Measurements from ENCODE around the gene TMEM143. TPM values are rescaled to one million over a fixed set of nuclear protein-coding genes. Genes with fewer than 3 reads are reported as not detected.

TMEM143 gene
- total RNA-seq, 2 donors from 2014 or later: 6.3 to 18.4 TPM

- ATAC-seq (ENCODE audit: insufficient number of reproducible peaks, low FRiP score, low read depth): no peak
- H3K9me3 ChIP-seq: no peaks in the 10 kb centered on the region
- no peak for TF ChIP-seq CTCF (IDR thresholded peaks at IDR 0.05)
These were observed 59.9 kb downstream of the TMEM143 start for GRCh38 chr19:48303866-48304265.

GRCh38 chr19:48303367-48303766 lies 60.4 kb downstream of the TMEM143 start:
- TF ChIP-seq CTCF (IDR thresholded peaks at IDR 0.05): no peak
- H3K27me3 ChIP-seq (replicated peaks; ENCODE audit: insufficient read depth): no peaks in the 10 kb centered on the region
- ATAC-seq (ENCODE audit: insufficient number of reproducible peaks, low FRiP score, low read depth) (no peak), DNase-seq (ENCODE audit: low spot score) (no peak)
- H3K4me3 ChIP-seq: no peak overlapping the region
- no peak overlapping the region for H3K27ac ChIP-seq
- H3K36me3 ChIP-seq: no peaks in the 10 kb centered on the region
- H3K9me3 ChIP-seq: no peaks in the 10 kb centered on the region
- no peaks in the 10 kb centered on the region for H3K4me1 ChIP-seq (ENCODE audit: control insufficient read depth in 1 of 2, low read depth in 2 of 2)

More at GRCh38 chr19:48303866-48304265, 59.9 kb downstream of the TMEM143 start:
- DNase-seq (ENCODE audit: low spot score): no peak
- Histone ChIP-seq H3K4me1 (ENCODE audit: control insufficient read depth in 1 of 2, low read depth in 2 of 2) (no peaks in the 10 kb centered on the region), H3K27ac (no peak overlapping the region), H3K36me3 (no peaks in the 10 kb centered on the region), H3K27me3 (replicated peaks; ENCODE audit: insufficient read depth) (no peaks in the 10 kb centered on the region), H3K4me3 (no peak overlapping the region)

- no peaks in the 10 kb centered on the region for H3K9me3 ChIP-seq
- no peak for TF ChIP-seq CTCF (IDR thresholded peaks at IDR 0.05)
- H3K27me3 ChIP-seq (replicated peaks; ENCODE audit: insufficient read depth): no peaks in the 10 kb centered on the region
- no peak overlapping the region for H3K4me3 ChIP-seq
- DNase-seq (ENCODE audit: low spot score) (no peak), ATAC-seq (ENCODE audit: insufficient number of reproducible peaks, low FRiP score, low read depth) (no peak)
- H3K4me1 ChIP-seq (ENCODE audit: control insufficient read depth in 1 of 2, low read depth in 2 of 2): no peaks in the 10 kb centered on the region
- no peak overlapping the region for H3K27ac ChIP-seq
- no peaks in the 10 kb centered on the region for H3K36me3 ChIP-seq
These were observed 61.2 kb downstream of the TMEM143 start for GRCh38 chr19:48302600-48302959.

GRCh38 chr19:48301886-48302599 lies 61.7 kb downstream of the TMEM143 start:
- no peaks in the 10 kb centered on the region for H3K4me1 ChIP-seq (ENCODE audit: control insufficient read depth in 1 of 2, low read depth in 2 of 2)
- H3K36me3 ChIP-seq: no peaks in the 10 kb centered on the region
- no peaks in the 10 kb centered on the region for H3K9me3 ChIP-seq
- ATAC-seq (ENCODE audit: insufficient number of reproducible peaks, low FRiP score, low read depth) (no peak), DNase-seq (ENCODE audit: low spot score) (no peak)
- H3K4me3 ChIP-seq: no peak overlapping the region
- no peak overlapping the region for H3K27ac ChIP-seq
- no peaks in the 10 kb centered on the region for H3K27me3 ChIP-seq (replicated peaks; ENCODE audit: insufficient read depth)
- no peak for TF ChIP-seq CTCF (IDR thresholded peaks at IDR 0.05)

- no peaks in the 10 kb centered on the region for H3K36me3 ChIP-seq
- no peak overlapping the region for H3K27ac ChIP-seq
- H3K4me1 ChIP-seq (ENCODE audit: control insufficient read depth in 1 of 2, low read depth in 2 of 2): no peaks in the 10 kb centered on the region
- H3K9me3 ChIP-seq: no peaks in the 10 kb centered on the region
- no peak for TF ChIP-seq CTCF (IDR thresholded peaks at IDR 0.05)
- ATAC-seq (ENCODE audit: insufficient number of reproducible peaks, low FRiP score, low read depth) (no peak), DNase-seq (ENCODE audit: low spot score) (no peak)
- no peak overlapping the region for H3K4me3 ChIP-seq
- no peaks in the 10 kb centered on the region for H3K27me3 ChIP-seq (replicated peaks; ENCODE audit: insufficient read depth)
These were observed 65.8 kb downstream of the TMEM143 start for GRCh38 chr19:48297975-48298374.
